ENCODE measurements around the gene PIP4P1.
"Not testable (repeated sequence)": the region's sequence is repeated elsewhere in the genome, so short reads cannot be mapped to it uniquely, and the experiment has no call there.

- not testable (repeated sequence) for TF ChIP-seq POLR2AphosphoS5, POLR2A, EP300 (IDR thresholded peaks at IDR 0.05)
- TF ChIP-seq, protein P1, sequence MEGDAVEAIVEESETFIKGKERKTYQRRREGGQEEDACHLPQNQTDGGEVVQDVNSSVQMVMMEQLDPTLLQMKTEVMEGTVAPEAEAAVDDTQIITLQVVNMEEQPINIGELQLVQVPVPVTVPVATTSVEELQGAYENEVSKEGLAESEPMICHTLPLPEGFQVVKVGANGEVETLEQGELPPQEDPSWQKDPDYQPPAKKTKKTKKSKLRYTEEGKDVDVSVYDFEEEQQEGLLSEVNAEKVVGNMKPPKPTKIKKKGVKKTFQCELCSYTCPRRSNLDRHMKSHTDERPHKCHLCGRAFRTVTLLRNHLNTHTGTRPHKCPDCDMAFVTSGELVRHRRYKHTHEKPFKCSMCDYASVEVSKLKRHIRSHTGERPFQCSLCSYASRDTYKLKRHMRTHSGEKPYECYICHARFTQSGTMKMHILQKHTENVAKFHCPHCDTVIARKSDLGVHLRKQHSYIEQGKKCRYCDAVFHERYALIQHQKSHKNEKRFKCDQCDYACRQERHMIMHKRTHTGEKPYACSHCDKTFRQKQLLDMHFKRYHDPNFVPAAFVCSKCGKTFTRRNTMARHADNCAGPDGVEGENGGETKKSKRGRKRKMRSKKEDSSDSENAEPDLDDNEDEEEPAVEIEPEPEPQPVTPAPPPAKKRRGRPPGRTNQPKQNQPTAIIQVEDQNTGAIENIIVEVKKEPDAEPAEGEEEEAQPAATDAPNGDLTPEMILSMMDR (IDR thresholded peaks at IDR 0.05): not testable (repeated sequence)
These were observed 8.4 kb downstream of the PIP4P1 start for GRCh38 chr14:20452831-20453230.

All from gastroesophageal sphincter (tissue), 3 donors.